ENCODE data around the gene TMEM200B. TPM values are rescaled to one million over a fixed set of nuclear protein-coding genes. Genes with fewer than 3 reads are reported as not detected.

The TMEM200B gene
- total RNA-seq, 1 experiment from 2014 or later = 12.6 TPM

GRCh38 chr1:29114654-29115053, 9.0 kb downstream of the TMEM200B start:
- TF ChIP-seq CTCF (conservative IDR thresholded peaks at IDR 0.05) = no peak
- no peak overlapping the region for H2AK5ac ChIP-seq (ENCODE audit: insufficient read length, low read length)
- no peak overlapping the region for H3T11ph ChIP-seq (ENCODE audit: low read length)
- H4K5ac ChIP-seq (ENCODE audit: insufficient read length, low read depth, low read length) = no peak overlapping the region
- H3K27me3 Mint-ChIP-seq (ENCODE audit: low read depth) = no peaks in the 10 kb centered on the region; the same call in 1 of the 2 replicates
- no peak overlapping the region for H3K14ac ChIP-seq (ENCODE audit: insufficient read depth, low read length)
- H2BK12ac ChIP-seq (ENCODE audit: insufficient read length, low read depth, low read length) = no peak overlapping the region
- H3K4me2 ChIP-seq (ENCODE audit: insufficient read depth, insufficient read length, low read length) = no peak overlapping the region
- no peak overlapping the region for H3K27ac ChIP-seq (ENCODE audit: insufficient read length, low read depth, low read length)
- no peaks in the 10 kb centered on the region for H3K9me3 ChIP-seq (ENCODE audit: control insufficient read depth, low read depth, low read length)
- H3K9me3 Mint-ChIP-seq = no peaks in the 10 kb centered on the region
- H2BK15ac ChIP-seq (ENCODE audit: low read depth, low read length) = no peak overlapping the region
- DNase-seq = no peak
- H3K9ac ChIP-seq (ENCODE audit: extremely low read depth, insufficient read length, low read length) = no peak overlapping the region
- H4K91ac ChIP-seq (ENCODE audit: insufficient read length, low read depth, low read length) = no peak overlapping the region
- H3K4ac ChIP-seq (ENCODE audit: low read depth, low read length) = no peak overlapping the region
- H3K79me2 ChIP-seq (ENCODE audit: insufficient read depth, low read length) = no peaks in the 10 kb centered on the region
- whole genome bisulfite sequencing (ENCODE audit: extremely low coverage, insufficient read length, low lambda C conversion rate) = no CpG with 5 or more reads among the region's 1 CpG
- no peak overlapping the region for H2BK5ac ChIP-seq (ENCODE audit: insufficient read length, low read length)
- peaks cover 17 to 22% of the 10 kb centered on the region in 2 experiments for H3K4me1 Mint-ChIP-seq
- H2BK120ac ChIP-seq (ENCODE audit: low read depth, low read length, poor library complexity, severe bottlenecking) = no peak overlapping the region
- peaks cover 9 to 46% (median 44%) of the 10 kb centered on the region in 3 experiments for H3K36me3 Mint-ChIP-seq (ENCODE audit: insufficient read depth in 1 of 3, low read depth in 3 of 3)
- no peak overlapping the region for H3K56ac ChIP-seq (ENCODE audit: insufficient read length, low read depth, low read length)
- H3K4me3 Mint-ChIP-seq = no peak overlapping the region
- H3K4me1 ChIP-seq (ENCODE audit: insufficient read depth, low read length) = no peaks in the 10 kb centered on the region; the same call in 1 of the 2 replicates
- no peaks in the 10 kb centered on the region for H4K20me1 ChIP-seq (ENCODE audit: control insufficient read depth, insufficient read depth, insufficient read length)
- H2AFZ ChIP-seq (ENCODE audit: low read length) = no peak overlapping the region
- H3K27me3 ChIP-seq (ENCODE audit: insufficient read depth, low read length) = no peaks in the 10 kb centered on the region
- no peak overlapping the region for H3K27ac Mint-ChIP-seq
- no peak overlapping the region for H2BK20ac ChIP-seq (ENCODE audit: low read depth, low read length, poor library complexity, severe bottlenecking)
- H3K79me1 ChIP-seq (ENCODE audit: insufficient read depth, low read depth, low read length, poor library complexity, severe bottlenecking) = no peaks in the 10 kb centered on the region
- H3K23me2 ChIP-seq (ENCODE audit: insufficient read length, low read depth, low read length, poor library complexity, severe bottlenecking) = no peaks in the 10 kb centered on the region
- H4K8ac ChIP-seq (replicated peaks; ENCODE audit: insufficient read length, low read depth, low read length) = no peak overlapping the region
- H3K18ac ChIP-seq (ENCODE audit: insufficient read length, low read depth, low read length) = no peak overlapping the region
- no peak overlapping the region for H3K23ac ChIP-seq (ENCODE audit: insufficient read length, low read depth, low read length)
